Measurements from ENCODE around the gene E2F2.

E2F2 gene

GRCh38 chr1:23481026-23481597 is 49.9 kb downstream of the E2F2 start:
- no peak for DNase-seq

- no peak for DNase-seq
Measured at GRCh38 chr1:23480187-23481025, 50.6 kb downstream of the E2F2 start.

GRCh38 chr1:23479666-23479941 is 51.4 kb downstream of the E2F2 start:
- DNase-seq = no peak

DNA sequence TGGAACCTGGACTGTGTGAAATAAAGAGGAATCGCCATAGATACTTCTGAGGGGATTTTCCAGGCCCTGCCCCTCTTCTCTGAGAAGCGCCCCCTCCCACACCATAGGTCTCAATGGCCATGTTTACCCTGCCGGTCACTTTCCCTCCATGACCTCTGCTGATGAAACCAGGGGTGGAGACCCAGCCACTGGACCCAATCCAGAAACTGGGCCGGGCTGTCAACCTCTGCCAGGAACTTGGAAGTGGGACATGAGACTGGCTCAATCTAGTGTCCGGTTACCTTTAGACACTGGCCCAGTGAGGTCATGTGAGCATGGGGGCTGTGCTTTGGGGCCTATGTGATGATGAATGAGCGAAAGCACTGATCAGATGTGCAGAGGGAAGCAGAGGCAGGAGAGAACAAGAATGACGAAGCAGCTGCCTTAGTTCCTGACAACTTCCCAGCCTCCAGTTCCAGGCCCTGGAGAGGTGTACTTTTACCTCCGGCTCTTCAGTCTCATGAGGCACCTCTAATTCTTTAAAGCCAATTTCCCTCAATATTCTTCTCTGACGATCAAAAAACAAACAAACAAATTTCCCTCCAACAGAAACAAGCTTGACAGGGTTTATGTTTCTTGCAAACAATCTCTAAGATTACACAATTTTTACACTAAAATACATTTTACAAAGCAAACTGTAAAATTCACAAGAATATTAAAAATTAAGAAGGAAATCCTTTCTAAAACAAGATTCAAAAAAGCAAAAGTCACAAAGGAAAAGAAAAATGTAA is 52.0 kb downstream of the E2F2 start:
- DNase-seq = no peak

- no peak for DNase-seq
Measured at GRCh38 chr1:23477359-23478144, 53.5 kb downstream of the E2F2 start.

GRCh38 chr1:23475641-23476040 is 55.4 kb downstream of the E2F2 start:
- no peak for DNase-seq

- no peak for DNase-seq
Measured at GRCh38 chr1:23475134-23475628, 55.9 kb downstream of the E2F2 start.

- no peak for DNase-seq
Measured at GRCh38 chr1:23473037-23473800, 57.8 kb downstream of the E2F2 start.

DNA sequence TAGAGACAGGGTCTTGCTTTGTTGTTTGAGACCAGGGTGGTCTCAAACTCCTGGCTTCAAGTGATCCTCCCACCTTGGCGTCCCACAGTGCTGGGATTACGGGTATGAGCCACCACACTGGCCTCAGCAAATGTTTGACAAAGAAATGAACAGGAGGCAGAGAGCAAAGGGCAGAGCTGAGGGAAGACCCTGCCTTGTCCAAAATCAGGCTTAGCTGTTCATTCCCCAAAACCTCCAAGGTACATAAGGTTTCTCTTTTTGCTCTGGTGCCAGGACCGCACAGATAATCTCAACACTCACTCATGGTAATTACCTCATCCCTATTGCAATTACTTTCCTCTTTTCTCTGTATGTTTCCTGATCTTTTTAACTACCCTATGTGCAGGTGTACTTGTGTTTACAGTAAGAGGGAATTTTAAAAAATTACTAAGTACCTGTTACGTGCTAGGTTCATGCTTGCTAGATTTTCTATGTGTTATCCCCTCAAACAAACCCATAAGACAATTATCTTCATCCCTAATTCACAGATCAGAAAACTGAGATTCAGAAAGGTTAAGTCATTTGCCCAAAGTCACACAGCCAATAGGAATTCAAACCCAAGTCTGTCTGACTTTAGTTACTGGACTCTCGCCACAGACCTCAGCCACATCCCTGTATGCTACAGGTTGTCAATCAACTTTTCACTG is 58.5 kb downstream of the E2F2 start:
- DNase-seq = no peak

DNA sequence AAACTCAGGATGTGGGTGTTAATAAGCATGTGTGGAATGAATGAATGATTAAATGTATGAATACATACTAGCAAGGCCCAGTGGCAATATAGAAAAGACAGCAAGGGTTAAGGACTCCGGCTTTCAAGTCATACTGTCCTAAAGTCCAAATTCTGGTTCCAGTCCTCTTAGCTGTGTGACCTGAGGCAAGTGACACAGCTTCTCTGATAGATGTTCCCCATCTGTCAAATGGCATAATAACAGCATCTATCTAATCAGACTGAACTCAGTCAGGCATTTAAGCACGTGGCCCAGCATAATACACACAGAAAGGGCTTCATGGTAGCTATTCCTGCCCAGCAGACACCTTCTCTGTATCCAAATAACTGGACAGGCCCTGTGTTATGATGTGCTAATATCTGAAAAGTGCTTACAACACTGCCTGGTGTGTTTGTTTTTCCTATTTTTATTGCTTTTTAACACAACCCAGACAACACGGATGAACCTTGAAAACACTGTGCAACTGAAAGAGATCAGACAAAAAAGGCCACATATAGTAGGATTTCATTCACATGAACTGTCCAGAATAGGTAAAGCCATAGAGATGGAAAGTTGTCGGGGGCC is 59.5 kb downstream of the E2F2 start:
- DNase-seq = no peak

DNA sequence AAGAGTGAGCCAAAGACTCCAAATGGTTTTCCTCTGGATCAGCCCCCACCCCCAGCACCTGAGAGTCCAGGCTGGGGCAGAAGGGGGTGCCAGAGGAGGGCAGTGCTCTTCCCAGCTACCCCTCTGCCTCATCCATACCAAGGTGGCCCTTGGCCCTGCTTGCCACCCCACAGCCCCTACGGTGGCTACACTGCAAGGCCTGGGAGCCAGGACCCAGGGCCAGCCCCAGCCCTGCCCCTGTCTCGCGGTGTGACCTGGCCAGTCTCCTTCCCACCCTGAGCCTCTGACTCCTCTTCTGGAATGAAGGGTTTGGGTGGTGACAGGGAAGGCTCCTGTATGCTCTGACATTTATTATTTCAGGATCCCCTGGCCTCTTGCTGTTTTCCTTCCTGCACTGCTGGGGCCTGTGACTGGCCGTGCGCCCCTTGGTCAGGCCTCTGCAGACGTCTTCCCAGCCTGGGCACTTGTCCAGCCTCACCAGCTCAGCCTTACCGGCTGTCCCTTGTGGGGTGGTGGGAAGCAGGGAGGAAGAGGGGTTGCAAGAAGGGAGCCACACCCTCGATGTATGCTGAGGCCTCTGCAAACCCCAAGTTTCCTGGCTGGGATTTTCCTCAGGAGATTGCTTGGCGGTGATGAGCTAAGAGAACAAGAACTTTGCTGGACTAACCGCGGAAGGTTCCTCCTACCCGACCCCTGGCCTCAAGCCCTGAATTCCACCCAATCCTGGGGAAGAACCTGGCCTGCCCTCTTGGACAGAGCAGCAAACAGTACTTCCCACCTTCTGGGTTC is 60.6 kb downstream of the E2F2 start:
- no peak for DNase-seq

DNA sequence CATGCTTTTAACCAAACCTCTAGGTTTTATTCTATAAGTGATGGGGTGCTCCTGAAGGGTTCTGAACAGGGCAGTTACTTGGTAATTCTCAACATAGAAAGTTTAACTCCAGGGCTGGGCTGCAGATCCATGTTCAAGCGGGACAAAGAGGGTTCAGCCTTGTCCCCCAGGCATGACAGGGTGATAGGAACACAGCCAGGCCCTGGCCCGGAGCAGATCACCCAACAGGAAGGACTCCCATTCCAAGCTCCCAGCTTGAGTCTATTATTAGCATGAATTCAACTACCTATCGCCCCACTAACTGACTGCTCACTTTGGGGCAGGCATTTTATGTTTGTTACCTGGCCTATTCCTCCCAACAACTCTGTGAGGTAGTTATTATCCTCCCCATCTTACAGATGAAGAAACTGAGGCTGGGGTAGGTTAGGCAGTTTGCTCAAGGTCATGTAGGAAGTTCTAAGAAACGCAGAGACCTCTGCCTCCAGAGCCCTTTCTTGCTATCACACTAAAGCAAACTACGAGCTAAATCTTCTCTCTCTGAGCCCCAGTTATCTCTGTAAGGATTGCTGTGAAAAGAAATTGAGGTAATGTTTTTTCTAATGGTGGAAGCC is 61.6 kb downstream of the E2F2 start:
- no peak for DNase-seq

- DNase-seq = no peak
Measured at GRCh38 chr1:23466423-23466989, 64.5 kb downstream of the E2F2 start.

GRCh38 chr1:23463286-23463685 is 67.7 kb downstream of the E2F2 start:
- no peak for DNase-seq

DNA sequence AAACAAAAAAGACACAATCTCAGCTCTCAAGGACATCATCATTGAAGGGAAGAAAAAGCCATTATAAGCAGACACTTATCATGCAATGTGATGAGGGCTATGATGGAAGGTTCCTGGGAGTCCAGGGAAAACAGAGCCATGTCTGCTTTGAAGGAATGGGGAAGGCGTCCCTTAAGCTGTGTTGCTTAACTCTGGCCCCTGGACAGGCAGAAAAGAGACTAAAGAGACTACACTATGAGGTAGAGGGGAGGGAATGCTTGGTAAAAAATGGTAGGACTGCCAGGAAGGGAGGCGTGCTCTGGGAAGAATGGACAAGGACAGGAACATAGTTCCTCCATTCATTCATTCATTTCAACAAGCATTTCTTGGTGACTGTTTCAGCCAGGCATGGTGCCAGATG is 68.3 kb downstream of the E2F2 start:
- no peak for DNase-seq

- DNase-seq = no peak
Measured at GRCh38 chr1:23461050-23461449, 70.0 kb downstream of the E2F2 start.

DNA sequence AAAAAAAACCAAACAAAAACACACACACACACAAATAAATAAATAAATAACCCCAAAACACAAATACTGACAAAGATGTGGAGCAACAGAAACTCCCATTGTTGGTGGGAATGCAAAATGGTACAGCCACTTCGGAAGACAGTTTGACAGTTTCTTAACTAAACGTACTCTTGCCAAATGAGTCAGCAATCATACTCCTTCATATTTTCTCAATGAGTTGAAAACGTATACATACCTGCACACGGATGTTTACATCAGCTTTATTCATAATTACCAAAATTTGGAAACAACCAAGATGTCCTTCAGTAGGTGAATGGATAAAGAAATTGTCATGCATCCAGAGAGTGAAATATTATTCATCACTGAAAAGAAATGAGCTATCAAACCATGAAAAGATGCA is 70.5 kb downstream of the E2F2 start:
- no peak for DNase-seq

DNA sequence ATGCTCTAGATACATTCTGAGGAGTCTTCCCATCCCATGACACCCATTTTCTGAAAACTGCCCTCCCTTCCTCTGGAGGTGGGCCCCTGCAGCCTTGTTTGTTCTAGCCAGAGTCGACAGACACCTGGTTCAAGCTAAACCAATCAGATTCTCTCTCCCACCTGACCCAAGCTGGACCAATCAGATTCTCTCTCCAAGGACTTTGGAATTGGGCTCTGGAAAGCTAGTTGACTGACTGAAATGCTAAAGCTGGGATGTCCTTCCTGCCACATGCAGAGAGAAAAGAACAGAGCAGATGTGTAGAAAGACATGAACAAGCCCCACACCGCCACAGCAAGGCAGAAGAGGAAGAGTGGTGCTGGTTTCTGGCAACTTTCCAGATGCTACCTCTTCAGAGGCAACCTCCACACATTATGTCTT is 71.7 kb downstream of the E2F2 start:
- no peak for DNase-seq

Measured in activated naive CD4-positive, alpha-beta T cell (primary cell).